A673 (cell line): ENCODE results near the gene MOB3C. TPM values are rescaled to one million over a fixed set of nuclear protein-coding genes. Genes with fewer than 3 reads are reported as not detected.

Experiments
- BruUV-seq: library from RNA; stranded (reverse); fragments of 400-500 nt; replicated peaks from 2 replicates; lab custom pipeline; 2021; lab: Mats Ljungman, UMichigan
- CTCF ChIA-PET: fragments of 300-600 bp; sonication (Branson Sonifier 250); formaldehyde crosslinking; loops from one replicate; lab custom pipeline; 2022; ENCODE audit warnings: antibody characterized with exemption; lab: Charles Lee
- POLR2A ChIA-PET: fragments of 300-600 bp; sonication (Branson Sonifier 250); formaldehyde crosslinking; loops from one replicate; lab custom pipeline; 2022; ENCODE audit warnings: antibody characterized with exemption; ENCODE audit not compliant: low non-redundant PET; lab: Charles Lee
- DNase-seq: peaks from one replicate; pipeline ENCODE4 v3.0.0-alpha.2; 2015; ENCODE audit warnings: low spot score
- H3K27ac ChIP-seq: fragments of 200-600 bp; sonication (generic); 2 replicates; pipeline ENCODE4 v1.5.1; 2016; ENCODE audit warnings: mixed run types, low read depth, mild to moderate bottlenecking, mixed read lengths, antibody characterized with exemption, low read length; ENCODE audit not compliant: poor library complexity, severe bottlenecking
- H3K27me3 ChIP-seq: fragments of 200-600 bp; sonication (generic); replicated peaks from 2 replicates; pipeline ENCODE4 v1.6.1; 2017; ENCODE audit warnings: mixed run types, low read depth, mild to moderate bottlenecking, mixed read lengths, antibody characterized with exemption, low read length; ENCODE audit not compliant: insufficient read depth, poor library complexity
- H3K36me3 ChIP-seq: fragments of 200-600 bp; sonication (generic); 2 replicates; pipeline ENCODE4 v1.6.1; 2016; ENCODE audit warnings: mixed run types, mild to moderate bottlenecking, mixed read lengths, antibody characterized with exemption, low read length; ENCODE audit not compliant: insufficient read depth, poor library complexity, severe bottlenecking
- H3K4me1 ChIP-seq: fragments of 200-600 bp; sonication (generic); 2 replicates; pipeline ENCODE4 v1.6.1; 2017; ENCODE audit warnings: mixed run types, mild to moderate bottlenecking, mixed read lengths, antibody characterized with exemption, low read length; ENCODE audit not compliant: insufficient read depth, poor library complexity, severe bottlenecking
- H3K4me3 ChIP-seq: fragments of 200-600 bp; sonication (generic); 2 replicates; pipeline ENCODE4 v1.5.1; 2016; ENCODE audit warnings: low read depth, mixed run types, mild to moderate bottlenecking, mixed read lengths, low read length; ENCODE audit not compliant: poor library complexity, severe bottlenecking
- H3K9me3 ChIP-seq: fragments of 200-600 bp; sonication (generic); 2 replicates; pipeline ENCODE4 v1.6.1; 2016; ENCODE audit warnings: mixed run types, low read depth, mild to moderate bottlenecking, mixed read lengths, antibody characterized with exemption, low read length; ENCODE audit not compliant: poor library complexity, severe bottlenecking
- EZH2 ChIP-seq: fragments of 200-600 bp; sonication (generic); IDR thresholded peaks from 2 replicates; pipeline ENCODE4 v1.6.1; 2017; ENCODE audit warnings: borderline replicate concordance, low read depth, mild to moderate bottlenecking, mixed read lengths, antibody characterized with exemption, low read length; ENCODE audit not compliant: poor library complexity, severe bottlenecking
- intact Hi-C: fragments of 100-400 bp; cut with micrococcal nuclease; formaldehyde crosslinking; loops from one replicate; pipeline ENCODE4 v1.10.0; 2022; ENCODE audit not compliant: unreplicated experiment
- total RNA-seq: library from RNA; stranded (reverse); gene quantifications from 2 replicates; pipeline ENCODE4 v1.2.3, GENCODE V29; 2021
- TF ChIP-seq, protein P1 (sequence below): fragments of 300-800, 200-600 bp; sonication (generic); conservative IDR thresholded peaks from 2 replicates; pipeline ENCODE4 v1.5.1; 2017; ENCODE audit warnings: low read depth, mild to moderate bottlenecking, antibody characterized with exemption, low read length, moderate library complexity, mixed read lengths

The MOB3C gene
- total RNA-seq, 1 experiment from 2014 or later: 2.5 TPM

DNA sequence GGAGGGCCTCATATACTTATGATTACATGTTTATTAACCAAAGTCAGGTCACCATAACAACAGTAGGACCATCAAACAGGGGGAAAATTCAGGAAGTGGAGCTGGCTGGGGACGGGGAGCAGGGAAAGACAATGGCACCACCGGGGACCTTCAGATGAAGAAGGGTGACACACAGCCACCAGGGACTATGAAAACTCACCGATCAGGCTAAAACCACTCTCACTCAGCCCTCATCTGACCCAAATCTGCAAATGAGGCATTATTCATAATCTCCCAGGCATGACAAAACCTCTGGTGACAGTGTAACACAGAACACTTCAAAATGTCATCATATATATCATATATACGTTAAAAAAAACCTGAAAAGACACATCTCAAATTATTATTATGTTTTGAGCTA lies 23.8 kb downstream of the MOB3C start:
- DNase-seq: no peak
- H3K4me1 ChIP-seq: no peaks in the 10 kb centered on the region
- intact Hi-C loops: no loop called here
- ChIA-PET CTCF (no interaction called here), POLR2A (no interaction called here)
- no peak for TF ChIP-seq EZH2
- TF ChIP-seq, protein P1, sequence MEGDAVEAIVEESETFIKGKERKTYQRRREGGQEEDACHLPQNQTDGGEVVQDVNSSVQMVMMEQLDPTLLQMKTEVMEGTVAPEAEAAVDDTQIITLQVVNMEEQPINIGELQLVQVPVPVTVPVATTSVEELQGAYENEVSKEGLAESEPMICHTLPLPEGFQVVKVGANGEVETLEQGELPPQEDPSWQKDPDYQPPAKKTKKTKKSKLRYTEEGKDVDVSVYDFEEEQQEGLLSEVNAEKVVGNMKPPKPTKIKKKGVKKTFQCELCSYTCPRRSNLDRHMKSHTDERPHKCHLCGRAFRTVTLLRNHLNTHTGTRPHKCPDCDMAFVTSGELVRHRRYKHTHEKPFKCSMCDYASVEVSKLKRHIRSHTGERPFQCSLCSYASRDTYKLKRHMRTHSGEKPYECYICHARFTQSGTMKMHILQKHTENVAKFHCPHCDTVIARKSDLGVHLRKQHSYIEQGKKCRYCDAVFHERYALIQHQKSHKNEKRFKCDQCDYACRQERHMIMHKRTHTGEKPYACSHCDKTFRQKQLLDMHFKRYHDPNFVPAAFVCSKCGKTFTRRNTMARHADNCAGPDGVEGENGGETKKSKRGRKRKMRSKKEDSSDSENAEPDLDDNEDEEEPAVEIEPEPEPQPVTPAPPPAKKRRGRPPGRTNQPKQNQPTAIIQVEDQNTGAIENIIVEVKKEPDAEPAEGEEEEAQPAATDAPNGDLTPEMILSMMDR: no peak
- no TSS peak for BruUV-seq
- no peak overlapping the region for H3K27ac ChIP-seq
- H3K9me3 ChIP-seq: no peaks in the 10 kb centered on the region
- H3K4me3 ChIP-seq: no peak overlapping the region
- no peaks in the 10 kb centered on the region for H3K27me3 ChIP-seq
- peaks cover 4% of the 10 kb centered on the region for H3K36me3 ChIP-seq

DNA sequence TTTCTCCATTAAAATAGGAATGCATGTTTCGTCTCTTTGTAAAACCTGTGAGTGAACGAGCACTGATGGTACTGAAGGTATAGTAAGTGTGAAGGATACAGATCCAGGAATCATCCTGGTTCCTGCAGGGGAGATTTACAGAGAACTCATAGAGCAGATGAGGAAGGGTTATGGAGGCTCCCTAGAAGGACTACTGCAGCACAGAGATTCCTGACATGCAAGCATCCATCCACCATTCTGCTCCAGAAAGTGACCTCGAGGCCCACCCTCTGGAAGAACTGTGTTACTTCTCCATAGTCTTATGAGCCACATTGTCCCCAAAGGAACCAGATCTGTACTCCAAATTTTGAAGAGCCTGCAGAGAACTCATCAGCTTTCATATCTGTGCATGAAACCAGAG lies 27.1 kb downstream of the MOB3C start:
- CTCF ChIA-PET: no interaction called here
- Histone ChIP-seq H3K36me3 (peaks cover 4% of the 10 kb centered on the region), H3K9me3 (no peaks in the 10 kb centered on the region), H3K4me1 (no peaks in the 10 kb centered on the region), H3K4me3 (no peak overlapping the region), H3K27ac (no peak overlapping the region), H3K27me3 (no peaks in the 10 kb centered on the region)
- BruUV-seq: no TSS peak
- DNase-seq: no peak
- TF ChIP-seq, protein P1: no peak
- no peak for TF ChIP-seq EZH2
- intact Hi-C loops: no loop called here
- POLR2A ChIA-PET: no interaction called here

DNA sequence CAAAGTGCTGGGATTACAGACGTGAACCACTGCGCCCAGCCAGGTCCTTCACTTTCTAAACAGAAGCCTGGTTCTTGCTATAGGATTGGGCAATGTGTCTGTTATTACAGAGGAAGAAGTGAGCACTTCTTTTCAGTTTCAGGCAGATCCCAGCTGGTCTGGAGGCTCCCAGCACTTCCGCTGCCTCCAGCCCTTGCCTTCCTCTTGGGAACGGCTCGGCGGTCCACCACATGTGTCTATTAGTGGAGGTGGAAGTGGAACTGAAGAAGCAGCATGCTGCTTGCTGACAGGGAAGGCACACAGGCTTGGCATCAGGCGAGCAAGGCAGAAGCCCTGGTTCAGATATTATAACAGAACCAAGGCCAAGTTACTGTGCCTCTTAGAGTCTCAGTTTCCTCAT lies 29.5 kb downstream of the MOB3C start:
- no peak for TF ChIP-seq EZH2
- TF ChIP-seq, protein P1: no peak
- no peak for DNase-seq
- intact Hi-C loops: no loop called here
- Histone ChIP-seq H3K36me3 (peaks cover under 1% of the 10 kb centered on the region), H3K27me3 (no peaks in the 10 kb centered on the region), H3K27ac (no peak overlapping the region), H3K9me3 (no peaks in the 10 kb centered on the region), H3K4me1 (no peaks in the 10 kb centered on the region), H3K4me3 (no peak overlapping the region)
- ChIA-PET CTCF (no interaction called here), POLR2A (no interaction called here)
- no TSS peak for BruUV-seq
